GM18505 (cell line): ENCODE results near the gene FAM13C.

Experiments
- ATAC-seq: cut with Tn5 transposase; IDR thresholded peaks from one replicate; pipeline ENCODE4 v1.9.1; 2021; ENCODE audit not compliant: unreplicated experiment
- POLR2A ChIP-seq: IDR thresholded peaks from 4 replicates; pipeline ENCODE4 v1.6.1; 2011; ENCODE audit warnings: borderline replicate concordance; ENCODE audit not compliant: insufficient read depth, insufficient read length; ENCODE audit errors: extremely low read depth

Gene FAM13C

DNA sequence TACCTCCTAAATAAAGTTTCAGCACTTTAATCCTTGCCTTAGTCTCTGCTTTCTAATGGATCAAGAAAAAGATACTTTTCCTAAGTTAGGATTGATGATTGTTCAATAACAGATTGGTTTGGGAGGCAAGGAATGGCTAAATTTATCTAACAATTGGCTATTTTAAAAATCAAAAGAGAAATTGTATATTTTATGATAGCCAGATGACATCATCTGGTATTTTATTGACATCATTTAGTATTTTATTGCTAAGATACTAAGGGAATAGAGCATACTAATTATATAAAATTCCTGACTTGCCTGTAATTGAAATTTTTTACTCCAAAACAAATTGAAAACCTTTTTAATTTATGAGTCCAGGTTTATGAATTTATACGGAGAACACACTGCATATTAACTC is 19.3 kb upstream of the FAM13C start:
- no peak for ATAC-seq
- TF ChIP-seq POLR2A = no peak

DNA sequence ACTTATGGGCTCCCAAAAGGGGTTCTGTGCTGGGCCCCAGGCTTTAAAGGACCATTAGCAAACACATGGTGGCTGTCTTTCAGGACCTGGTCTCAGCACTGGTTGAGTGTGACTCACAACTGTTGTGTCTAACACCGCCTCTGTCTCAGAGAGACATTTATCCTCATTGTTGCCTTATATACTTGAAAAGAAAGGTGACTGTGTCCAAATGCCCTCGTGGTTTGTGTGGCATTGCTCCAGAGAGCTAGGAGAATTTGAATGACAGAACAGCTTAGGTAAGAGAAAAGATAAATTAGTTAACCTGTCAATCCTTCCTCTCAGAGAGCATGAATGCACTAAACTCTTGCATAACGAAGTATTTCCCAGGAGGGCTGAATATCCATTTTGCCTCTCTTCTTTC is 14.5 kb upstream of the FAM13C start:
- TF ChIP-seq POLR2A = no peak

DNA sequence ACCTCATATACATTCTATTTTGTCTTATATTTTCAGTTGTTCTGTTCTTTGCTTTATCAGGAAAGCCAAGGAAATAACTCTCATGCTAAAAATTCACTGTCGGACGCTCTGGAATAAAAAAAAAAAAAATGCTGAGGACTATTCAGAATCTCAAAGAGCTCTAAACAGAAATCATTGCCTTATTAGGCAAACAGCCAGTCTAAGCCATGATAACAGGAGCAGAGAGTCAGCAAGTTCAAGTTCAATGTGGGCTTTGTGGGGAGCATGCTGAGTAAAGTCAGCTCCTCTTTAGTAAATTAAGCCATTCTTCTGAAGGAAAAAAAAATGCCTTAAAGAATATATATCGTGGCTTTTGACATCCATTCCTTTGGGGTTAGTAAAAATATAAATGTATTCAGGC is 13.6 kb upstream of the FAM13C start:
- ATAC-seq = no peak
- TF ChIP-seq POLR2A = no peak

More for the DNA sequence above, 14.5 kb upstream of the FAM13C start:
- ATAC-seq = no peak

DNA sequence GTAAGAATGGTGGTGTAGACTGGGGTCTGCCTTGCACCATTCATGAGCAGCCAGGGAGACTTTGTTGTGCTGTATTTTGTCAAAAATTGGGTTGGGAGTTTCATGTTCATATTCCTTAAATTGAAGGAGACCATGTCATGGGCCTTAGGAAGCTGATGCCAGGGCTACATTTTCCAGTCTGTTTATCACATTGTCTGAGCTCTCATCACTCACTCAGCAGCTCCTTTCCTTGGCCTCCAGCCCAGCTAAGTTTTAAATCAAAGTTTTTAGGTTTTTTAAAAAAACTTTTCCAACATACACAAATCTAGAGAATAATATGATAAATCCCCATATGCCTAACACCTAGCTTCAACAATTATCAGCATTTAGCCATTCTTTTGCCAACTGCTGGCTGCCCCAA is 12.6 kb upstream of the FAM13C start:
- ATAC-seq = no peak
- TF ChIP-seq POLR2A = no peak

DNA sequence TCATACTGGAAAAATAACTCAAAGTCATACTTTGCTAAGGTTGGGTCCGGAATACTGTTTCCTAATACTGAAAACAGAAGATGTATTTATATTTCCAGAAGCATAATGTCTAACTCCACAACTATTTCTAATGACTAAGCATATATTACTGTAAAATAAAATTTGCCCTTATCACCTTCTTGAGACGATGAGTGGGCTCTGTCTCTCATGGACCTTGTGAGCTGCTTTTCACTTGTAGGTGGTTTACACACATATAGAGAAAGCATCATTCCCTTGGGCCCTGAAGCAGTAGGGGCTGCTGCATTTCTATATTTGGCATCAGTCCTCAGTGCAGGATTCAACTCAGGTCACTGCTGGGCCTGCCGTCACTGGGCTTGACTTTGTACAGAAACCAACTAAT is 10.7 kb upstream of the FAM13C start:
- no peak for TF ChIP-seq POLR2A
- ATAC-seq = no peak

DNA sequence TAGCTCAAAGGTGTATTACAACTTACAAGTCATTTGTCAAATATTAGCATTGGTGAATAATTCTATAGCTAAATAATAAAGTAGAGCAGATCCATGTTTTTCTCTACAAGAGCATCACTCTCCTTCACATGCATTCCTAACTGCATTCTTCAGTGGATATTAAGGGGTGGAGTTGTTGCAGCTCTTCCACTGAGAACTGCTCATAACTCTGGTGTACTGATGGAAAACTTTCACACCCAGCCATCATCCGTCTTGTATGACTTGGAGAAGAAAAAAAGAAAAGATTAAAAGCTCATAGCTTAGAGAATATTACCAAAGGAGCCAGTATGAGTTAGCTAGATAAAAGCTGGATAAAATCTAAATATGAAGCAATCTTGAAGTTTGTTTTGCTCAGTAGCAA is 10.2 kb upstream of the FAM13C start:
- no peak for TF ChIP-seq POLR2A
- ATAC-seq = no peak

DNA sequence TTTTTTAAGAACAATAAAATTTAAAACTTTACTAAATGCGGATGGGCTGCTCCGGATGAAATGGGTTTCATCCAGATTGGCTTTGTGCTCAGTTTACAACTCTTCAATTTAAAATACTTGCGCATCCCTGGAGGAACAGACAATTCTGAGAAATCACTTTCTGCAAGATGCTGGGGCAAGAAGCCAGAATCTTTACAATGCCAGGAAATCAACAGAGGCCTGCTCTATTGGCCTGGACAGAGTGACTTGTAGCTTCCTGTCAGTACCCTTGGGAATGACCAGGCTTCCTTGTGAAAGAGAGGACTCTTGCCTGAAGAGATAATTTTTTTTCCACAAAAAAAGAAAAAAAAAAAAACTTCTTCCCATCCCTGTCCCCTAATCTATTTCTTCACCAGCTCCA is 3.9 kb upstream of the FAM13C start:
- TF ChIP-seq POLR2A = no peak
- no peak for ATAC-seq

DNA sequence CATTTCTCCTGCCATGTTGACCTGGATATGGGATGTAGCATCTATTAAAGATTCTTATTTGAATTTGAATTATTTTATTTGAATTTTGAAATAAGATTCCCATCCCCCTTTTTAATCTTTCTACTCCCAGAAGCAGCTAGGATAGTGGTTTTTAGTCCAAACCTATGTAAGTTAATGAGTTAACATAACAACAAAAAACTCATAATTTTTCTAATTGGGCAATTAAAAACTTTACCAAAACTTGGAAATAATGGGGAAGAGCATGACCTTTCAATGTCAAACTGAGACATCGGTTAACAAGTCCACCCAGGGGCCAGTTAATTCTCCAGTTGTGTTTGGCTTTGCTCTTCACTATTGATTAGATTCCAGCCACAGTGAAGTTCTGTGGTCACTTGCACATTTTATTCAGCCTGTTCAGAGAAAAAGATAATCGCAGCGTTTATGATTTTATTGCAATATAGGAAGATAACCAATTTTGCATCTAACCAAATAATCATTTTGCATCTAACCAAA is 1.2 kb upstream of the FAM13C start:
- ATAC-seq = no peak
- TF ChIP-seq POLR2A = no peak

DNA sequence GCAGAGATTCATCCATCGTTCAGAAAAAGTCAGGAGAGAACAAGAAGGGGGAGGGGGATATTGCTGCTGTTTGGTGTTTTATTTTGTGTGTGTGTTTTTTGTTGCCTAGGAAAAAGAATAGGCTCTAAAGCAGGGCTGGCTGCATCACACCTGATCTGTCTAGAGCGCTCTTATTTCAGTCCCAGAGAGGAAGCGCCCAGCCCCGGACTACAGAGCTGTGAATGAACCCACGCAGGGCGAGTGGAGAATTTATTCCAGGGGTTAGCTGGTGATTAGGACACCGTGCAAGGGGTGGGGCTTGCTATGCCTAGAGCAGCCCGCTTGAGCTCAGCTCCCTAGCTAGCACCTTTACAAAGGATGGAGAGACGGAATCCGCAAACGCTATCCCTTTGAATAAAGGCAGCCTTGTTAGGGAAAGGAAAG is 621 bp upstream of the FAM13C start:
- TF ChIP-seq POLR2A = no peak

DNA sequence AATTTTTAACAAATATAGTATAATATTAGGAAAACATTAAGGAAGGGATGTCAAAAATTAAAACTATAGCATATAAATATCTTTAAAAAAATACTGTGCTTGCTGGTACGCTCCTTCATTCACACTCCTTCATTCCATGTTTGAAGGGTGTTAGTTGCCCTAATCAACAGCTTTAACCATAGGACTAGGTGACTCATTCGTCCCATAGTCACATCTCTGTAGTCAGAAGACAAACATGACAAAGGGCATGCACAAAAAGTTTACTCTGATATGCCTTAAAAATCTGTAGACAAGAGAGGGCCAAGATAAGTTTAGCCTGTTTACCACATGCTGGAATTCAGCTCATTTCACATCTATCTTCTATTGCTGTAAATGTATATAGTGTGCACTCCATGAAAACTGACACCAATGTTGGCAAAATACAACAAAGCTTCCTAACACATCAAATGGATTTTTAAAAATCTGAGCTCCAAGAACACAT is 646 bp downstream of the FAM13C start:
- TF ChIP-seq POLR2A = no peak
- no peak for ATAC-seq

More for the DNA sequence above, 621 bp upstream of the FAM13C start:
- no peak for ATAC-seq

DNA sequence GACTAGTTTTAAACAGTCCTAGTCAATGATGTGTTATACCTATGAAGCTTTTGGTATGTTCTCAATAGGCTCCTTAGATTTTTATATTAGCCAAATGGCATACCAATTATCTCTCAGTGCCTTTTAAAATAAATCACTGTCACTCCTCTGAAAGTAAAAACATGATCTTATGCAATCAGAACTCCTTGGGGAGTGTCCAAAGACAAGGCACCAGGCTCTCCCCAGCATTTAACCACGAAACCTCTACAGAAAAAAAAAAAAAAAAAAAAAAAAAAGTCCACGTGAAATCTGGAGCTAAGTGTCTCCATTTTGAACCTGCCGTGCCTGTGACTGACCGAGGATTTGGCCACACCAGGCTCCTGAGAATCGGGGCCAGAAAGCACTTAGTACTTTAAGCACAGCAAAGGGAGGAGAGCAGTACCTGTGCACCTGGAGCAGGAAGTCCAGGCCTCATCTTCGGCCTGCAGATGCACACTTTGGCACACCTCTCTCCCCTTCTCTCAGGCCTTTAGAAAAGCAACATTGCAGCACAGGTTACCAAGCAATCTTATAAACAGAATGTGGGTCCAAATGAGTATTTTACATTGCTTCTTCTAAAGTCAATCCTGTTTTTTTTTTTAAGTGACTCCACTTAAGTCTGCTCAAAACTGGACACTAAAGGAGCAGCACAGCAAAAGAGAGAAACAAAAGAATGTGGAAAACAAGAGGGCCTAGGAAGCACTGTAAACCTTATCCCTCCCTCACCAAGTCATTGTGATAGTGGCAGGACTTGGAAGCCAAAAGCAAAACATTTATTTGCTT is 1.5 kb downstream of the FAM13C start:
- no peak for ATAC-seq
- no peak for TF ChIP-seq POLR2A

DNA sequence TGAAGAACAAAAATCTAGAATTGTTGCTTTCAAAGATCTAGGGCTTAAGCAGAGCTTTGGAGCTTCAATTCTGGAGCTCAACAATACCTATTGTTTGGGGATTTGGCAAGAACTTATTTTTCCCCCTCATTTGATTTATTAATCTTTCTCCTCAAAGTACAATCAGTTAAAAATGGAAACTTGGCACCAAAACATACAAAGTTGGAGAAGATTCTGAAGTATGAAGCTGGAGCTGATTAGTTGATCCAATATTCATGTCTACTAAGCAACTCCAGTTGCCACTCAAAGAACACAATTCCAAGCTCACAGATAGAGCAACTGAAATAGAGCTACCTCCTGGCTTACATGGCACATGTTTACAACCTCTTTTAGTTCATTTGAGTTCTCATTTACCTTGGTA is 3.8 kb downstream of the FAM13C start:
- TF ChIP-seq POLR2A = no peak
- ATAC-seq = no peak

DNA sequence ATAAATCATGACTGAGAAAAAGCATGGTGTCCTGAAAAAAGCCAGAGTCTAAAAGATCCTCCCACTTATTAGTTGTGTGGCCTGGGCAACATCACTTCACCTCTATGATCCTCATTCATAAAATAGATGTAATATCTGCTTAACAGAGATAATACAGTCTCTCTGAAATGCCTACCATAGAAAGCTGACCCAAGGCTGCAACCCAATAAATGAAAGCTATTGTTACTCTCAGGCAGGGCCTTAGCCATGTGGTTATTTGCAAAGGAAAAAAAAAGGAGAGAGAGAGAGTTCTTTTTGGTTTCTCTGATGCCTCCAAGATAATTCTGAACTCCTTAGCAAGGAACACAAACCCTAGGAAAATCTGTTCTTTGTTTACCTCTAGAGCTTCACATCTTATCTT is 7.9 kb downstream of the FAM13C start:
- no peak for ATAC-seq
- TF ChIP-seq POLR2A = no peak

DNA sequence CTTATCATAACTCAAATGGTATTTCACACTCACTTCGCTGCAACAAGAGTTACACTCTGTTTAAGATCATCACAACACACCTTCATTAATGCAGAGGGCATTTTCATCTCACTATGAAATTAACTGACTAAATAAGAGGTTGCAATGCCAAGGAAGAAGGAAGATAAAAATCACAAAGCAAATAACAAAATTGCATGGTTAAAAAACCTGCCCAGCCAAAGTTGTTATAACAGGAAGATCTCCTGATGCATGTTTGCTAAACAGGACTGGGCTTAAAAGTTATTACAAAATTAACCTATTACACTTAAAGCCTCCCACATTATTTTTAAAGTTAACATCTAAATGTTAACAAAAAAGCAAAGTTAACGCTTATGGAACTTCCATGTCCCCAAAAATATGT is 11.8 kb downstream of the FAM13C start:
- no peak for ATAC-seq
- no peak for TF ChIP-seq POLR2A
